C4-2B (cell line): ENCODE data around the gene CARHSP1.

Source experiments
- CTCF ChIP-seq: fragments of 450-650 bp; conservative IDR thresholded peaks from 2 replicates; pipeline ENCODE4 v1.5.1; 2017; ENCODE audit warnings: mild to moderate bottlenecking
- ZFX ChIP-seq: fragments of 450-650 bp; IDR thresholded peaks from 2 replicates; pipeline ENCODE4 v1.6.1; 2017

- no peak for TF ChIP-seq CTCF
- TF ChIP-seq ZFX: no peak
Measured at GRCh38 chr16:8885674-8886592, 17.1 kb upstream of the CARHSP1 start.
